NT2/D1 (cell line): ENCODE results near the gene ABCA2.

Experiments
- SUZ12 ChIP-seq: IDR thresholded peaks from 2 replicates; pipeline ENCODE4 v1.6.1; 2011; ENCODE audit not compliant: insufficient read length, insufficient read depth; ENCODE audit errors: extremely low read depth
- YY1 ChIP-seq: IDR thresholded peaks from 2 replicates; pipeline ENCODE4 v1.6.1; 2011; ENCODE audit not compliant: insufficient read length, insufficient read depth
- ZNF274 ChIP-seq: IDR thresholded peaks from 2 replicates; pipeline ENCODE4 v1.6.1; 2011; ENCODE audit warnings: mild to moderate bottlenecking, low read depth, low read length

GRCh38 chr9:137064880-137065164 lies 36.8 kb upstream of the ABCA2 start:
- TF ChIP-seq YY1 (no peak), SUZ12 (no peak), ZNF274 (no peak)
